Glutamatergic neuron (in vitro differentiated cells): ENCODE measurements around the gene HIPK3. TPM values are rescaled to one million over a fixed set of nuclear protein-coding genes. Genes with fewer than 3 reads are reported as not detected.

Experiments
- DNase-seq: peaks from one replicate; pipeline ENCODE4 v3.0.0; 2022
- H3K27ac Mint-ChIP-seq: one replicate; pipeline ENCODE4 v1.8.0; 2020; ENCODE audit warnings: mild to moderate bottlenecking, mixed read lengths, inconsistent platforms; ENCODE audit not compliant: unreplicated experiment
- H3K27me3 Mint-ChIP-seq: one replicate; pipeline ENCODE4 v1.8.0; 2020; ENCODE audit warnings: mild to moderate bottlenecking, moderate library complexity, mixed read lengths, inconsistent platforms; ENCODE audit not compliant: unreplicated experiment
- H3K36me3 Mint-ChIP-seq: one replicate; pipeline ENCODE4 v1.8.0; 2020; ENCODE audit warnings: mild to moderate bottlenecking, mixed read lengths, inconsistent platforms; ENCODE audit not compliant: unreplicated experiment
- H3K4me1 Mint-ChIP-seq: one replicate; pipeline ENCODE4 v1.8.0; 2020; ENCODE audit warnings: mild to moderate bottlenecking, low read depth, mixed read lengths, inconsistent platforms; ENCODE audit not compliant: unreplicated experiment
- H3K4me3 Mint-ChIP-seq: one replicate; pipeline ENCODE4 v1.8.0; 2020; ENCODE audit warnings: mild to moderate bottlenecking, mixed read lengths, inconsistent platforms; ENCODE audit not compliant: unreplicated experiment
- H3K9me3 Mint-ChIP-seq: one replicate; pipeline ENCODE4 v1.8.0; 2020; ENCODE audit warnings: mild to moderate bottlenecking, moderate library complexity, mixed read lengths, inconsistent platforms; ENCODE audit not compliant: unreplicated experiment
- CTCF ChIP-seq: fragments of 200-600 bp; sonication (generic); IDR thresholded peaks from one replicate; pipeline ENCODE4 v1.5.0; 2021; ENCODE audit not compliant: partially characterized antibody, unreplicated experiment
- total RNA-seq: library from RNA; stranded (reverse); fragmentation: NEBNext Ultra II Directional; extraction: Animal tissue kit (Norgen Biotek cat#: 25700); gene quantifications from one replicate; pipeline ENCODE4 v1.2.1, GENCODE V29; 2021; ENCODE audit not compliant: unreplicated experiment

The HIPK3 gene
- total RNA-seq, 1 donor from 2014 or later: 56.5 TPM

GRCh38 chr11:33248416-33248971, 8.7 kb upstream of the HIPK3 start:
- no peak for TF ChIP-seq CTCF
- no peaks in the 10 kb centered on the region for H3K36me3 Mint-ChIP-seq
- no peak for DNase-seq
- no peak overlapping the region for H3K27ac Mint-ChIP-seq
- peaks cover 2% of the 10 kb centered on the region for H3K9me3 Mint-ChIP-seq
- no peaks in the 10 kb centered on the region for H3K4me1 Mint-ChIP-seq
- no peak overlapping the region for H3K4me3 Mint-ChIP-seq
- no peaks in the 10 kb centered on the region for H3K27me3 Mint-ChIP-seq

GRCh38 chr11:33256031-33256812, 959 bp upstream of the HIPK3 start:
- TF ChIP-seq CTCF: no peak
- peak overlapping the region; percentile 91 for H3K4me3 Mint-ChIP-seq
- peak overlapping the region; percentile 98 for H3K27ac Mint-ChIP-seq
- H3K36me3 Mint-ChIP-seq: no peaks in the 10 kb centered on the region
- H3K9me3 Mint-ChIP-seq: peaks cover 13% of the 10 kb centered on the region
- no peak for DNase-seq
- peaks cover 13% of the 10 kb centered on the region for H3K27me3 Mint-ChIP-seq
- peaks cover 5% of the 10 kb centered on the region for H3K4me1 Mint-ChIP-seq

- peaks cover 10% of the 10 kb centered on the region for H3K4me1 Mint-ChIP-seq
- TF ChIP-seq CTCF: no peak
- H3K27me3 Mint-ChIP-seq: peaks cover 14% of the 10 kb centered on the region
- peak overlapping the region; percentile 98 for H3K27ac Mint-ChIP-seq
- H3K9me3 Mint-ChIP-seq: peaks cover 18% of the 10 kb centered on the region
- H3K4me3 Mint-ChIP-seq: peak overlapping the region; percentile 91
- DNase-seq: no peak
- H3K36me3 Mint-ChIP-seq: no peaks in the 10 kb centered on the region
Observed at GRCh38 chr11:33256813-33257159, 395 bp upstream of the HIPK3 start.

GRCh38 chr11:33257897-33258630, 883 bp downstream of the HIPK3 start:
- peak overlapping the region; percentile 99 for H3K4me3 Mint-ChIP-seq
- DNase-seq: peak; percentile 84
- H3K9me3 Mint-ChIP-seq: peaks cover 18% of the 10 kb centered on the region
- H3K4me1 Mint-ChIP-seq: peaks cover 15% of the 10 kb centered on the region
- peak overlapping the region; percentile 98 for H3K27ac Mint-ChIP-seq
- H3K36me3 Mint-ChIP-seq: no peaks in the 10 kb centered on the region
- no peak for TF ChIP-seq CTCF
- H3K27me3 Mint-ChIP-seq: peaks cover 14% of the 10 kb centered on the region
